ENCODE data around the gene CHD6. TPM values are rescaled to one million over a fixed set of nuclear protein-coding genes. Genes with fewer than 3 reads are reported as not detected.

Gene CHD6
- total RNA-seq, 1 experiment from 2014 or later: 98.5 TPM

- BruUV-seq (replicated peaks): no TSS peak
- Mint-ChIP-seq H3K4me3 (ENCODE audit: low read depth, unreplicated experiment) (no peak overlapping the region), H3K4me1 (ENCODE audit: low read depth, unreplicated experiment) (peaks cover 19% of the 10 kb centered on the region), H3K36me3 (ENCODE audit: insufficient read depth, unreplicated experiment) (peaks cover 7% of the 10 kb centered on the region), H3K27ac (ENCODE audit: unreplicated experiment) (no peak overlapping the region), H3K27me3 (ENCODE audit: unreplicated experiment) (no peaks in the 10 kb centered on the region), H3K9me3 (ENCODE audit: low read depth, unreplicated experiment) (no peaks in the 10 kb centered on the region)
- DNase-seq: no peak
- intact Hi-C loops (cut with micrococcal nuclease; ENCODE audit: unreplicated experiment): no loop called here
- CTCF ChIA-PET: no interaction called here
- TF ChIP-seq, protein P1, sequence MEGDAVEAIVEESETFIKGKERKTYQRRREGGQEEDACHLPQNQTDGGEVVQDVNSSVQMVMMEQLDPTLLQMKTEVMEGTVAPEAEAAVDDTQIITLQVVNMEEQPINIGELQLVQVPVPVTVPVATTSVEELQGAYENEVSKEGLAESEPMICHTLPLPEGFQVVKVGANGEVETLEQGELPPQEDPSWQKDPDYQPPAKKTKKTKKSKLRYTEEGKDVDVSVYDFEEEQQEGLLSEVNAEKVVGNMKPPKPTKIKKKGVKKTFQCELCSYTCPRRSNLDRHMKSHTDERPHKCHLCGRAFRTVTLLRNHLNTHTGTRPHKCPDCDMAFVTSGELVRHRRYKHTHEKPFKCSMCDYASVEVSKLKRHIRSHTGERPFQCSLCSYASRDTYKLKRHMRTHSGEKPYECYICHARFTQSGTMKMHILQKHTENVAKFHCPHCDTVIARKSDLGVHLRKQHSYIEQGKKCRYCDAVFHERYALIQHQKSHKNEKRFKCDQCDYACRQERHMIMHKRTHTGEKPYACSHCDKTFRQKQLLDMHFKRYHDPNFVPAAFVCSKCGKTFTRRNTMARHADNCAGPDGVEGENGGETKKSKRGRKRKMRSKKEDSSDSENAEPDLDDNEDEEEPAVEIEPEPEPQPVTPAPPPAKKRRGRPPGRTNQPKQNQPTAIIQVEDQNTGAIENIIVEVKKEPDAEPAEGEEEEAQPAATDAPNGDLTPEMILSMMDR (IDR thresholded peaks at IDR 0.05; ENCODE audit: unreplicated experiment): no peak
Measured at GRCh38 chr20:41552295-41553068, 65.7 kb downstream of the CHD6 start.

- no peak for DNase-seq
- Mint-ChIP-seq H3K4me1 (ENCODE audit: low read depth, unreplicated experiment) (peaks cover 19% of the 10 kb centered on the region), H3K36me3 (ENCODE audit: insufficient read depth, unreplicated experiment) (peaks cover 7% of the 10 kb centered on the region), H3K27ac (ENCODE audit: unreplicated experiment) (no peak overlapping the region), H3K9me3 (ENCODE audit: low read depth, unreplicated experiment) (no peaks in the 10 kb centered on the region), H3K27me3 (ENCODE audit: unreplicated experiment) (no peaks in the 10 kb centered on the region), H3K4me3 (ENCODE audit: low read depth, unreplicated experiment) (no peak overlapping the region)
- TF ChIP-seq, protein P1 (IDR thresholded peaks at IDR 0.05; ENCODE audit: unreplicated experiment): no peak
- CTCF ChIA-PET: no interaction called here
- intact Hi-C loops (cut with micrococcal nuclease; ENCODE audit: unreplicated experiment): no loop called here
- BruUV-seq (replicated peaks): no TSS peak
Measured at GRCh38 chr20:41551011-41551705, 67.0 kb downstream of the CHD6 start.

DNA sequence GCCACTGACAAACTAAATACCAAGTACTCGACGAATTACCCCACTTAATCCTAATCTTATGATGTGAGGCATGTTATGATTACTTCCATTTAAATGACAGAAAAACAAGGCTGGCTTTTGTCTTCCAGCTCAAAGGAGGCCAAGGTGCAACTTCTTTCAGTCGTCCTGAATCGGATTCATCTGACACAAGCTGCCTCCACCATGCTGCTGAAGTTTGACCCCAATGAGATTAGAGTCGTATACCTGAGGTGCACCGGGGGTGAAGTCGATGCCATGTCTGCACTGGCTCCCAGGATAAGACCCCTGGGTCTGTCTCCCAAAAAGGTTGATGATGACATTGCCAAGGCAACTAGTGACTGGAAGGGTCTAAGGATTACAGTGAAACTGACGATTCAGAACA is 71.0 kb downstream of the CHD6 start:
- H3K4me1 Mint-ChIP-seq (ENCODE audit: low read depth, unreplicated experiment): peaks cover 9% of the 10 kb centered on the region
- no peak for DNase-seq
- H3K9me3 Mint-ChIP-seq (ENCODE audit: low read depth, unreplicated experiment): no peaks in the 10 kb centered on the region
- no TSS peak for BruUV-seq (replicated peaks)
- no peaks in the 10 kb centered on the region for H3K27me3 Mint-ChIP-seq (ENCODE audit: unreplicated experiment)
- TF ChIP-seq, protein P1 (IDR thresholded peaks at IDR 0.05; ENCODE audit: unreplicated experiment): no peak
- CTCF ChIA-PET: no interaction called here
- no peak overlapping the region for H3K27ac Mint-ChIP-seq (ENCODE audit: unreplicated experiment)
- intact Hi-C loops (cut with micrococcal nuclease; ENCODE audit: unreplicated experiment): no loop called here
- no peak overlapping the region for H3K4me3 Mint-ChIP-seq (ENCODE audit: low read depth, unreplicated experiment)
- no peaks in the 10 kb centered on the region for H3K36me3 Mint-ChIP-seq (ENCODE audit: insufficient read depth, unreplicated experiment)

- DNase-seq: no peak
- TF ChIP-seq, protein P1 (IDR thresholded peaks at IDR 0.05; ENCODE audit: unreplicated experiment): no peak
- no TSS peak for BruUV-seq (replicated peaks)
- H3K27ac Mint-ChIP-seq (ENCODE audit: unreplicated experiment): no peak overlapping the region
- intact Hi-C loops (cut with micrococcal nuclease; ENCODE audit: unreplicated experiment): no loop called here
- H3K9me3 Mint-ChIP-seq (ENCODE audit: low read depth, unreplicated experiment): no peaks in the 10 kb centered on the region
- H3K27me3 Mint-ChIP-seq (ENCODE audit: unreplicated experiment): no peaks in the 10 kb centered on the region
- CTCF ChIA-PET: no interaction called here
- H3K4me3 Mint-ChIP-seq (ENCODE audit: low read depth, unreplicated experiment): no peak overlapping the region
- no peaks in the 10 kb centered on the region for H3K36me3 Mint-ChIP-seq (ENCODE audit: insufficient read depth, unreplicated experiment)
- peaks cover 9% of the 10 kb centered on the region for H3K4me1 Mint-ChIP-seq (ENCODE audit: low read depth, unreplicated experiment)
Measured at GRCh38 chr20:41546535-41546934, 71.6 kb downstream of the CHD6 start.

All from Calu3 (cell line).